COLO829 (cell line): ENCODE measurements around the gene IFT122.
"Not testable (repeated sequence)": the region's sequence is repeated elsewhere in the genome, so short reads cannot be mapped to it uniquely, and the experiment has no call there.

Source experiments
- DNase-seq: peaks from one replicate; pipeline ENCODE4 v3.0.0; 2012; ENCODE audit warnings: low spot score

IFT122 gene

DNA sequence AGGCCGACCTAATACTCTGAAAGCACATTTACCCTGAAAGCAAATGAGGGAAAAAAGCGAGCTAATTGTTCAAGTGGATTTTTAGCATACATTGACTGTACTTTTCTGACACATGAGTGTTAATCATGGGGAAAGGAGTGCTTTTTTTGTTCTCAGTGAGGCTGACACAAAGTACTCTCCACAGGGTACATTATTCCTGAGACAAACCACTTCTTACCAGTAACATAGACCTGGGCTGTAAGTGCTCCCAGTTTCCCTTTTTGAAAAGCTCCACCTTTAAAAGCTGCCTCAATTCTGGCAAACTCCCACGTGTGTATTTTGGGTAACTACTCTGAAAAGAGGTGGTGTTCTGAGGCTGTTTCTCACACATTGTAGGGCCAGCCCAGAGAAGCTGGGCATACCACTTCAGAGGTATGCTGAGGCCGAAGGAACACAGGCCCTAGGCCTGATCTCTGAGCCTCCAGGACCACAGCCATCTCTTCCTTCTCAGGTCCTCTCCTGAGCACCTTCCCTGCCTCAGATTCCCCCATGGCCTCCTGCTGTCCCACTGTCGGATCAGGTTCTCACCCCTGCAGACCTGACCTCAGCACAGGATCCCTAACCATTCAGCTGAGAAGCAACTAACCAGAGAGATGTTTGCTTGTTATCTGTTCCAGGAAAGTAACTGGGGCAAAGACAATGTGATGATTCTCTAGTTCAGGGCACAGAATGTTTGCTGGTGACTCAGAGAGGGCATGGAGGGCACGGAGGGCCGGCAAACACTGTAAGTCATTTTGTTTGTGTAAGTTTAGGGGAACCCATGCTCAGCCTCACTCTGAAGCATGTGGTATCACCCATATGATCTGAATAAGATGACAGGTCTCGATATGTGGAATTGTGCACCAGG, 58.8 kb downstream of the IFT122 start:
- not testable (repeated sequence) for DNase-seq

DNA sequence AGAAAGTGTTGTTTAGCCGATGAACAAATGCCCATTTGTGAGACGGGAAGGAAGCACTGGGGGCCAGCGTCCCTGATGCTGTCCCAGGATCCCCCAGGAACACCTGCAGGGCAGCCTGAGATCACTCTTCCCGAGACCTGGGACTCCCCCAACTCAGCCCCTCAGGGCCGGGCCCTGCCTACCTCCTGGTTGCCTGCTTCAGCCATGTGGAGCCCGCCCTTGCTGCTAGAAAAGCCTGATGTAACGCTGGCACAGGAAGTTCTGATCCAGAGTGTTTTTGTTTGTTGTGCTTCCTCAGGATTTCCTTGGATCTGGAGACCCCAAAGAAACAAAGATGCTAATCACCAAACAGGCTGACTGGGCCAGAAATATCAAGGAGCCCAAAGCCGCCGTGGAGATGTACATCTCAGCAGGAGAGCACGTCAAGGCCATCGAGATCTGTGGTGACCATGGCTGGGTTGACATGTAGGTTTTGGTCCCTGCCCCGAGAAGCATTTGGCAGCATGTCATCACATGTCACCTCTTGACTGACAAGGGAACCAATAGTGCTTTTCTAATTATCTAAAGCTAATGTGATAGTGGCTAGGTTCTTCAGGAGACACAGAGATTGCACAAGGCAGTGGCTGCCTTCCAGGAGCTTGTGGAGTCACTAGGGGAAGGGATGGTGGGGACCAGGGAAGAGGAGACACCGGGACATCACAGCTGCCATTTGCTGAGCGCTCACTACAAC, 59.7 kb downstream of the IFT122 start:
- DNase-seq = not testable (repeated sequence)

DNA sequence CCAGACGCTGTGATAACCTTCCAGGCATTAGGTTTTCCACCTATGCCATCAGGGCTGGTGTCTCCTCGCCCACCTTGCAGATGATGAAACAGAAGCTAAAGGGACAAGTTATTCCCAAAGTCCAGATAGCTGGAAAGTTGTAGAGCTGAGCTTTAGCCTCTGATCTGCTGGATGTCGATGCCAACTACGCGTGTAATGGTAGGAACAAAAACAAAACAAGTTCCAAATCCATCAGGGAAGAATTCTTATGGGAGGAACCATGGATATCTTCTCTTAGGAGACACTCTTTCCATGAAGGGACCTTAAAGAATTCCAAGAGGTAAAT, 60.3 kb downstream of the IFT122 start:
- DNase-seq = no peak

- DNase-seq = no peak
Measured at GRCh38 chr3:129501630-129502029, 61.6 kb downstream of the IFT122 start.

DNA sequence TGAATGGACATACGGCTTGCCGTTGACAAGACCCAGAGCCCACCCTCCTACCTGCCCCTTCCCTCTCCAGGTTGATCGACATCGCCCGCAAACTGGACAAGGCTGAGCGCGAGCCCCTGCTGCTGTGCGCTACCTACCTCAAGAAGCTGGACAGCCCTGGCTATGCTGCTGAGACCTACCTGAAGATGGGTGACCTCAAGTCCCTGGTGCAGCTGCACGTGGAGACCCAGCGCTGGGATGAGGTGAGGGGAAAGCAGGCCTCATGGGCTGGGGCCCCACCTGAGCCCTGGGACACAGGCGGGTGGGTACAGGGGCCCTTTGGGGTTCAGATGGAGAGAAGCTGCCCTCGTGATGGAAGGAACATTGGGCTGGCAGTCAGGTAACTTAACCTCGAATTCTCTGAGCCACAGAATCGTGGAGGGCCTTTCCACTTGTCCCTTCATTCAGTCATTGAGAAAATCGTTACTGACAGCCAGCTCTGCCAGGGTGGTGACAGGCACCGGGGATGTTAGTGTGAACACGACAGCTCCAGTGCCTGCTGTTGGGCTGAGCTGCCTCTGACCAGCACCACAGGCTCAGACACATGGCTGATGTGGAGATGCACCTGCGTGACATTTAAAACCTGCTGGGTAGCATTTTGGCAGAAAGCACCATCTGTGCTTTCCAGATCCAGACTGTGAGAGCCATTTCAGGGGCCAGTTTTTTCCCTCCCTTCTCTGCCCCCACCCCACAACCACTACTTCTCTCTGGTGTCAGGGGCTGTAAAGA, 62.8 kb downstream of the IFT122 start:
- DNase-seq = no peak

DNA sequence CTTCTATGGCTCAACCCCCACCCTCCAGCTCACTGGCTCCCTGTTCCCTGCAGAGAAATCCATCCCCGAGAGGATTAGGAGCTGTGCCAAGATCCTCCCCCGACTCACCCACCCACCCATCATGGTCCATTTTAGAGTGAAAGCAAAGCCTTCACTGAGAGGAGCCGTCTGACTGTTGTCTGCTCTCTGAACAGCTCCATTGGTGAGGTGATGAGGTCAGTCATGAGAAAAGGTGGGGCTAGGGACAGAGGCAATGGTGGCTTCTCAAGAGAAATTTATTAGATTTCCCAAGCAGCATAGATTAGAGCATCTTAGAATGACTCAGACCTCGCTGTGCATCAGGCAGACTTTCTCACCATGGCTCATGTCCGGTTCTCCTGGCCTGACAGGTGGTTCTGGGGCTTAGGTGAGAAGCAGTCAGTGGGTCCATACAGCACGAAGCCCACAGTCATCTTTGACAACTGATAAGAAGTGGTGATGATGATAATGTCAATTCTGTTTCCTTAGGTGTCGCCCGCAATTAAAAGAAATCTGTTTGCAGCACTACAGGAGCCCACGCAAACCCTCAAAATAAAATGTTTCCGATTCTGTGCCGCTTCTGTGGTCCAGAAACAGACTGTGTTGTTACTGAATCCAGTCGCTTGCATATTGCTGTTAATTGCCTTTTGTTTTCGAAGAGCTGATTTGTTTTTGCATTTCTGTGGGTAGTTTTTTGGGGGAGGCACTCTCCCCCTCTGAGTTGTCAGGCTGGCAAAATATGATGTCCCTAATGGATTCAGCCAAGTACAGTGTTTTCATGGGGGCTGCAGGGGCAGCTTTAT, 63.7 kb downstream of the IFT122 start:
- no peak for DNase-seq

DNA sequence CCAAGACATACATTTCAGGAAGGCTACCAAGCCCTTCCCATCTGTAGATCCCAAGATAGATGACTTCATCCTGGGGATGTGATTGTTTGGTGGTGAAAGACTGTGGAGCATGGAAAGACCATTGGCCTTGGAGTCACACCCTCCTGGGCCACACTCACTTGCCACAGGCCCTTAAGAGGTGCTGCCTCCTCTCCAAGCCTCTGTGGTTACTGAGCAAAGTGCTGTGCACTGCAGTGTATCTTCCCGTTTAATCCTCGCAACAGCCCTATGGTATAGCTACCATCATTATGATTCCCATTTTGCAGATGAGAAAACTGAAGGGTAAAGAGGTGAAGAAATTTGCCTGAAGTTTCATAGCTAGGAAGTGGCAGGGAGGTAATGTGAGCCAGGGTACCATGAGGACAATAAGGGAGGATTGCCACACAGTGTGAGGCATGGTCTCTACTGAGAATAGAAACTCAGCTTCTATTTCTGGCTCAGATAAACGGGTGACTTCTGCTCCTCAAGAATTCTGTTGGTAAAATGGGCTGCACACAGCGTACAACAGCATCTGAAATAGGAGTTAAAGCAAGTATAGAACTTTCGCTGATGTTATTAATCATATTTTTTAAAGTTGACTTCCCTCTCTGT, 64.6 kb downstream of the IFT122 start:
- no peak for DNase-seq

GRCh38 chr3:129505341-129505740, 65.3 kb downstream of the IFT122 start:
- DNase-seq = no peak

GRCh38 chr3:129506231-129506742, 66.3 kb downstream of the IFT122 start:
- DNase-seq = no peak

DNA sequence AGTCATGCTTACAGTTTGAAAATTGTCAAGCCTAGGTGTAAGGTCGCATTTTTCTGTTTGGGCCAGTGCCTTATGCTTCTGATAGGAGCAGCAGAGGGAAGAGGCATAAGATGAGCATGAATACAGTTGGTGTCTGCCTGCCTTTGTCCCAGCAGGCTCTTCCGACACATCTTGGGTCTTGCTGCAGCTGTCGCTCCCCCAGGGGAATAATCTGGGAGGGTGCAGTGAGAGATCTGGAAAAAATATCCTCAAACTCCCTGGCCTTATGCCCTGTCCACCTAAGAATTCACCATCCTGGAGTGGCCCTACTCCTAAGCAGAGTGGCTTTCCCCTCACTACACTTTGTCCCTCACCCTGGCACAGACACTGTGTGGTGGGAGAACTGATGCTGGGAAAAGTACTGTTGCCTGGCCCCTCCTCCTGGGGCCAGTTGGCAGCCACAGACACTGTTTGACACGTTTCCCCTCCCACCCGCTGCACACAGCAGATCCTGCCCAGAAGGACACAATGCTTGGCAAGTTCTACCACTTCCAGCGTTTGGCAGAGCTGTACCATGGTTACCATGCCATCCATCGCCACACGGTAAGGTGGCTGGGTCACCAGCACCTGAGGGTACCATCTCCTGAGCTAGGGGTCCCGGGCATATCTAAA, 67.3 kb downstream of the IFT122 start:
- no peak for DNase-seq

GRCh38 chr3:129512595-129512994, 72.6 kb downstream of the IFT122 start:
- DNase-seq = no peak

DNA sequence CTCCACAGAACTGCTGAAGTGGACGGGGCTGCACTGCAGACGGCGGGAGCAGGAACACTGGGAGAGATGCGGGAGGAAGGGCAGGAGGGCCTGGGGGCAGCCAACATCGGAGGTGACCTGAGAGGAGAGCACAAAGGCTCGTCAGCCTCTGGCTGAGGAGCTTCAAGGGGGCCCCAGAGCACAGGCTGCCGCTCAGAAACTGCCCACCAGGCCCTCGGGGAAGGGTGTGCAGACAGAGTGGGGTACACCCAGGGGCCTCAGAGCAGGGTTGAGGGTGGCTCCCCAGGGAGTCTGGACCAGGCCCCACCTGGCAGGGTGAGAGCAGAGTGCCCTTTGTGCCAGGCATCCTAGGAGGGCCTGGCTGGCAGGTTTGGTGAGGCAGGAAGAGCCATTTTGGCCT, 73.7 kb downstream of the IFT122 start:
- DNase-seq = no peak

DNA sequence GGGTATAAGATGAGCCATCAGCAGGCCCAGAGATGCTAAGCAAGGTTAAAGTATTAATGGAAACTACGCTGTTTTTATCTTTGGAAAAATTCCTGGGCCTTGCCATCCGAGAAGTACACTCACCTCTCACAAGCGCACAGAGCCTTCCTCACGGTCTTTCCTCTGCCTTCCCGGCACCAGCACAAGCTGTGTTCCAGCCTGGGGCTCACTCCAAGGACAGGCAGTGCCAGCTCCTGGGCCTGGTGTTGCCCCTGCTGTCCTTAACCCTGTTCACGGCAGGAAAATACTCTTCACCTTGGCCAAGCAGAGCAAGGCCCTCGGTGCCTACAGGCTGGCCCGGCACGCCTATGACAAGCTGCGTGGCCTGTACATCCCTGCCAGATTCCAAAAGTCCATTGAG, 74.1 kb downstream of the IFT122 start:
- no peak for DNase-seq

DNA sequence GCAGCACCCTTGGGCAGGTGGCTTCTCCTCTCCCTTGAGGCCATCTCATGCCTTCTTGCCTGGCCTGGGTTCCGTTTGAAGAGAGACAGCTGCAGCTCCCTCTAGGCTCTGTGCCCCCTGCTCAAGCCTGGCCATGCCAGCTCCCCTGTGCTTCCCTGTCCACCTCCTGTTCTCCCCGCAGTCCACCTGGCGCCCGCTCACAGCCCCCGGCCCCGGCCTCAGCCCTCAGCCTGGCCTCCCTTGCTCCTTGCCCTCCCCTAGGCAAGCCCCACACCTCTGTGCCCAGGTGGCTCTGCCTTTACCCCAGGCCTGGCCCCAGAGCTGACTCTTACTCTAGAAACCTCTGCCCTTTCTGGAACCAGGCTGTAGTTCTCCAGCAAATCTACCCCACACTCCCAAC, 74.5 kb downstream of the IFT122 start:
- no peak for DNase-seq

- DNase-seq = not testable (repeated sequence)
Measured at GRCh38 chr3:129515108-129515820, 75.2 kb downstream of the IFT122 start.

DNA sequence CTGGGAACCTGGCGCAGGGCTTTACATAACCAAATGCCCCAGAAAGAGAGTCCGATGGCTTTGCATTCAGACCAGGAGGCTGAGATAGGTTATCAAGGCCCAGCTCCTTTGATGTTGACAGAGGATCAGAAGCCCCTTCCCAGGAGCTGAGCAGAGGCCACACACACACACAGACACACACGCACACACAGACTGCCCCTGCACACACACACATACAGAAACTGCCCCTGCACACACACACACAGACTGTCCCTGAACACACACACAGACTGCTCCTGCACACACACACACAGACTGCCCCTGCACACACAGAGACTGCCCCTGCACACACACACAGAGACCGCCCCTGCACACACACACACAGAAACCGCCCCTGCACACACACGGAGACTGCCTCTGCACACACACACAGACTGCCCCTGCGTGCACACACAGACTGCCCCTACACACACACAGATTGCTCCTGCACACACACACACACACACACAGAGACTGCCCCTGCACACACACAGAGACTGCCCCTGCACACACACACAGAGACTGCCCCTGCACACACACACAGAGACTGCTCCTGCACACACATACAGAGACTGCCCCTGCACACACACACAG, 75.9 kb downstream of the IFT122 start:
- not testable (repeated sequence) for DNase-seq

GRCh38 chr3:129517516-129517915, 77.5 kb downstream of the IFT122 start:
- DNase-seq = no peak

DNA sequence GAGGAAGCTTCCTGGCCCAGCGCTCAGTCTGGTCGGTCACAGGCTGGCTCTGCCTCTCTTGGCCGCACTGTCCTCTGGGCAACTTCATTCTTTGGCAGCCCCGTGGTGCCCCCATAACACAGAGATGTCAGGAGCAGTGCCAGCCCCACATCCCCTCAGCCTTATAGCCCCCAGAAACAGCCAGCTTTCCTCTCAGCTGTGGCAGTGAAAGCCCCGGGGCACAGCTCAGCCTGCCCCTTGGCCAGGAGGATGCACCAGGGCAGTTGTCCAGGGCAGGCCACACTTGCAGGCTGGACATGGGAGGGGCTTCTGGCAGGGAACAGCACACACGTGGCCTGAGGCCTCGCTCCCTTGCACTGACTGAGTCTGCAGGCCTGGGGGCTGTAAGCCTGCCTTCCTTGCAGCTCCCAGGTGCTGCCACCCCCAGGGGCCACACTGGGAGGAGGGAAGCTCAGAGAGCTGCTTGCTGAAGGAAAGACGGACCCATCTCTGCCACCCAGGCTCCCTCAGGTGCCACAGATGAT, 78.1 kb downstream of the IFT122 start:
- DNase-seq = no peak

DNA sequence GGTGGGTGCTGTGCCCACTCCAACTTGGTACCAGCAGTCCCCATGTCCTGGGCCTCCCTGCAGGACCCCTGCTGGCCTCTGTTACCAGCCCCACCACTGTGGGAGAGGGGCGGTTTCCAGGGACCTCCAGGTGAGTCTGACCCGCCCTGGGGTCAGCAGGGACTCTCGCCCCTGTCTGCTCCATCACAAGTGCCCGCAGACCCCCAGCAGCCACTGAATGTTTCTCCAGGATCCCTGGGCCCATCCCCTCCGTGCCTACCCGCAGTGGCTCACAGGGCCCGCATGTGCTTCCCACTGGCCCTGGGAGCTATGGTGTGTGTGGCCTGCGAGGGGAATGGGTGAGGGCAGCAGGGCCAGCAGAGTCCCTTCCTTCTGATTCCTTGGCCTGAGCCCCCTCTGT, 78.6 kb downstream of the IFT122 start:
- no peak for DNase-seq
